Measurements from ENCODE around the gene PARM1.

- TF ChIP-seq CTCF (IDR thresholded peaks at IDR 0.05; ENCODE audit: low read depth, low read length) (no peak), EZH2phosphoT487 (IDR thresholded peaks at IDR 0.05; ENCODE audit: low read depth) (no peak)
Measured at GRCh38 chr4:75058486-75058885, 125.6 kb downstream of the PARM1 start.

Measured in OCI-LY3 (cell line).